ENCODE results near the gene JMJD1C.

DNA sequence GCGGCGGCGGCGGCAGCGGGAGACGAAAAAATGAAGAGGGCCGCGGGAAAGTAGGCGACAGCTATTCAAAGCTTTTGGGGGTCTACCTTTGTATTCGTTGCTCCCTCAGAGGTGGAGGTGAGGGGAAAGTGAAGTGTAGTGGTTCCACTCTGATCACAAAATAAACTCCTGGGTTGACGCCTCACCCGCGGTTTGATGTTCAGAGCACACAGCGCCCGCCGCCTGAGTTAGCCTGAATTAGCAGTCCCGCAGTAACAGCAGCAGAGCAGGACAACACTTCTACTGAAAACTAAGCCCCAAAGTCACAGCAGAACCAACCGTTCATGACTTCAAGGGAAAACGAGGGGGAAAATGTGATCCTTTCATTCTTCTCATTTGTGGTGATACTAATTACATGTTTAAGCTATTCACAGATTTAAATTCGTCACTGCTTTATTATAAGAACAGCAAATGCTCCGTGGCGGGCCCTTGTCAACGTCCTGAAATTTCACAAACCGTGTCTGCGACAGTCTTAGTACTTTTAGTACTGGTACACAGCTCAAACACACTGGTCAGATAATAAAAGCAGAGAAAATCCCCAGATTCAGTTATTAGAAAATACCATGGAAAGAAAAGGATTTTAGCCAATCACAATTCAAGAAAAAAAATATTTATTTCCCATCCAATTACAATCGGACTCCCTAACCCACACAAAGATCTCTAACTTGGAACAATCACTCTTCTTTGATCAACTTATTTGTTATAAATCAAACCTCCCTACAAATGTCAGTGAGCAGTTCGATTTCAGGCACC lies 563 bp upstream of the JMJD1C start:
- peak in 1 of 2 donors; percentile 16 for TF ChIP-seq POLR2A (IDR thresholded peaks at IDR 0.05)
- TF ChIP-seq, protein P1, sequence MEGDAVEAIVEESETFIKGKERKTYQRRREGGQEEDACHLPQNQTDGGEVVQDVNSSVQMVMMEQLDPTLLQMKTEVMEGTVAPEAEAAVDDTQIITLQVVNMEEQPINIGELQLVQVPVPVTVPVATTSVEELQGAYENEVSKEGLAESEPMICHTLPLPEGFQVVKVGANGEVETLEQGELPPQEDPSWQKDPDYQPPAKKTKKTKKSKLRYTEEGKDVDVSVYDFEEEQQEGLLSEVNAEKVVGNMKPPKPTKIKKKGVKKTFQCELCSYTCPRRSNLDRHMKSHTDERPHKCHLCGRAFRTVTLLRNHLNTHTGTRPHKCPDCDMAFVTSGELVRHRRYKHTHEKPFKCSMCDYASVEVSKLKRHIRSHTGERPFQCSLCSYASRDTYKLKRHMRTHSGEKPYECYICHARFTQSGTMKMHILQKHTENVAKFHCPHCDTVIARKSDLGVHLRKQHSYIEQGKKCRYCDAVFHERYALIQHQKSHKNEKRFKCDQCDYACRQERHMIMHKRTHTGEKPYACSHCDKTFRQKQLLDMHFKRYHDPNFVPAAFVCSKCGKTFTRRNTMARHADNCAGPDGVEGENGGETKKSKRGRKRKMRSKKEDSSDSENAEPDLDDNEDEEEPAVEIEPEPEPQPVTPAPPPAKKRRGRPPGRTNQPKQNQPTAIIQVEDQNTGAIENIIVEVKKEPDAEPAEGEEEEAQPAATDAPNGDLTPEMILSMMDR (IDR thresholded peaks at IDR 0.05) = peak in 1 of 6 experiments; percentile 4

Measured in adrenal gland (tissue), 5 donors.